ENCODE measurements around the gene KDM2B.
"Not testable (repeated sequence)": the region's sequence is repeated elsewhere in the genome, so short reads cannot be mapped to it uniquely, and the experiment has no call there.

DNA sequence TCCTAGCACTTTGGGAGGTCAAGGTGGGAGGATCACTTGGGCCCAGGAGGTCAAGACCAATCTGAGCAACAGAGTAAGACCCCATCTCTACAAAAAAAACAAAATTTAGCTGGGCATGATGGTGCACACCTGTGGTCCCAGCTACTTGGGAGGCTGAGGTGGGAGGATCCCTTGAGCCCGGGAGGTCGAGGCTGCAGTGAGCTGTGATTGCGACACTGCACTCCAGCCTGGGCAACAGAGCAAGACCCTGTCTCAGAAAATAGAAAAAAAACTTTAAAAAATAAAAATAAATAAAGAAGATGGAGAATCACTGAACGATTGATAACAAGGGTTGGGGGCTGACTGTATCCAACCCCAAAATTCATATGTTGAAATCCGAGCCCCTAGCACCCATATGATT, 96.3 kb downstream of the KDM2B start:
- TF ChIP-seq, protein P1, sequence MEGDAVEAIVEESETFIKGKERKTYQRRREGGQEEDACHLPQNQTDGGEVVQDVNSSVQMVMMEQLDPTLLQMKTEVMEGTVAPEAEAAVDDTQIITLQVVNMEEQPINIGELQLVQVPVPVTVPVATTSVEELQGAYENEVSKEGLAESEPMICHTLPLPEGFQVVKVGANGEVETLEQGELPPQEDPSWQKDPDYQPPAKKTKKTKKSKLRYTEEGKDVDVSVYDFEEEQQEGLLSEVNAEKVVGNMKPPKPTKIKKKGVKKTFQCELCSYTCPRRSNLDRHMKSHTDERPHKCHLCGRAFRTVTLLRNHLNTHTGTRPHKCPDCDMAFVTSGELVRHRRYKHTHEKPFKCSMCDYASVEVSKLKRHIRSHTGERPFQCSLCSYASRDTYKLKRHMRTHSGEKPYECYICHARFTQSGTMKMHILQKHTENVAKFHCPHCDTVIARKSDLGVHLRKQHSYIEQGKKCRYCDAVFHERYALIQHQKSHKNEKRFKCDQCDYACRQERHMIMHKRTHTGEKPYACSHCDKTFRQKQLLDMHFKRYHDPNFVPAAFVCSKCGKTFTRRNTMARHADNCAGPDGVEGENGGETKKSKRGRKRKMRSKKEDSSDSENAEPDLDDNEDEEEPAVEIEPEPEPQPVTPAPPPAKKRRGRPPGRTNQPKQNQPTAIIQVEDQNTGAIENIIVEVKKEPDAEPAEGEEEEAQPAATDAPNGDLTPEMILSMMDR (IDR thresholded peaks at IDR 0.05; ENCODE audit: low read depth, low read length) = not testable (repeated sequence)
- TF ChIP-seq, protein P2, sequence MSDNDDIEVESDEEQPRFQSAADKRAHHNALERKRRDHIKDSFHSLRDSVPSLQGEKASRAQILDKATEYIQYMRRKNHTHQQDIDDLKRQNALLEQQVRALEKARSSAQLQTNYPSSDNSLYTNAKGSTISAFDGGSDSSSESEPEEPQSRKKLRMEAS (IDR thresholded peaks at IDR 0.05; ENCODE audit: low read depth, low read length) = not testable (repeated sequence)
- TF ChIP-seq POLR2A (IDR thresholded peaks at IDR 0.05; ENCODE audit: extremely low read depth, insufficient read length); MYC (IDR thresholded peaks at IDR 0.05; ENCODE audit: low read depth, low read length): not testable (repeated sequence)

Data from NB4 (cell line).